A549 (cell line): Measurements from ENCODE around the gene PCDHA13. TPM values are rescaled to one million over a fixed set of nuclear protein-coding genes. Genes with fewer than 3 reads are reported as not detected.

Source experiments
- ATAC-seq, 2 experiments: fragments of 200-7000 bp in 1 of 2; fragments of >200 bp in 1 of 2; cut with Nextera tagmentation in 1 of 2; cut with Tn5 transposase in 1 of 2; 3 replicates each; pipeline versions ENCODE4 v1.8.0 to v1.9.1; 2018 to 2020; ENCODE audit warnings: mild to moderate bottlenecking in 1 of 2, moderate library complexity in 1 of 2
- CTCF ChIA-PET: fragments of 300-600 bp; sonication (Branson Sonifier 250); formaldehyde crosslinking; extraction: SDS; loops from one replicate; lab custom pipeline; 2021; ENCODE audit warnings: antibody characterized with exemption, inconsistent platforms; lab: Yijun Ruan, JAX
- POLR2A ChIA-PET: fragments of 350-600 bp; formaldehyde crosslinking; extraction: SDS; loops from one replicate; lab custom pipeline; 2021; ENCODE audit warnings: antibody characterized with exemption, inconsistent platforms; lab: Yijun Ruan, JAX
- DNase-seq, 2 experiments: peaks; one replicate each; pipeline versions ENCODE4 v3.0.0 to v3.0.0-alpha.2; 2011 to 2016; ENCODE audit warnings: low read depth in 1 of 2, low spot score in 1 of 2
- FAIRE-seq: peaks from 2 replicates; lab custom pipeline; 2011; peaks lifted over from hg19 to GRCh38; lab: Jason Lieb, UNC
- H3K27ac ChIP-seq, 2 experiments: fragments of >200 bp; sonication (Bioruptor Twin); formaldehyde crosslinking; 3 replicates each; pipeline ENCODE4 v1.5.1; 2016 to 2017
- H3K4me1 ChIP-seq: fragments of >200 bp; sonication (Bioruptor Twin); formaldehyde crosslinking; 3 replicates; pipeline ENCODE4 v1.6.1; 2016
- H3K4me2 ChIP-seq: fragments of >200 bp; sonication (Bioruptor Twin); formaldehyde crosslinking; 3 replicates; pipeline ENCODE4 v1.6.1; 2016
- H3K4me3 ChIP-seq: fragments of >200 bp; sonication (Bioruptor Twin); formaldehyde crosslinking; 3 replicates; pipeline ENCODE4 v1.5.1; 2016
- H3K9me3 ChIP-seq: fragments of >200 bp; sonication (Bioruptor Twin); formaldehyde crosslinking; 3 replicates; pipeline ENCODE4 v1.6.1; 2016
- BHLHE40 ChIP-seq: IDR thresholded peaks from 2 replicates; pipeline ENCODE4 v1.6.1; 2012; ENCODE audit warnings: low read depth, low read length, inconsistent platforms
- CBX2 ChIP-seq: fragments of 200-600 bp; sonication (generic); IDR thresholded peaks from 2 replicates; pipeline ENCODE4 v1.6.1; 2016; ENCODE audit warnings: low read depth, mild to moderate bottlenecking, borderline replicate concordance
- CBX8 ChIP-seq: fragments of 200-600 bp; sonication (generic); IDR thresholded peaks from 2 replicates; pipeline ENCODE4 v1.6.1; 2016
- CHD2 ChIP-seq: fragments of 150-350 bp; IDR thresholded peaks from 2 replicates; pipeline ENCODE4 v1.6.1; 2014; ENCODE audit warnings: low read length; ENCODE audit not compliant: partially characterized antibody
- EHF ChIP-seq: fragments of 250-450 bp; sonication (Bioruptor Pico); IDR thresholded peaks from 2 replicates; pipeline ENCODE4 v1.5.0; 2020; ENCODE audit warnings: mild to moderate bottlenecking
- EHMT2 ChIP-seq: fragments of 200-600 bp; sonication (generic); IDR thresholded peaks from 2 replicates; pipeline ENCODE4 v1.6.1; 2016; ENCODE audit warnings: antibody characterized with exemption, low read depth, mild to moderate bottlenecking, moderate library complexity
- EP300 ChIP-seq, 2 experiments: fragments of >200 bp; sonication (Bioruptor Twin); formaldehyde crosslinking; IDR thresholded peaks; 2 replicates in 1 of 2; 3 replicates in 1 of 2; pipeline ENCODE4 v1.6.1; 2016 to 2017
- FOXS1 ChIP-seq: fragments of 250-450 bp; sonication (Bioruptor Pico); IDR thresholded peaks from 2 replicates; pipeline ENCODE4 v1.5.0; 2020; ENCODE audit warnings: mild to moderate bottlenecking, moderate library complexity
- GATA3 ChIP-seq: IDR thresholded peaks from 2 replicates; pipeline ENCODE4 v1.6.1; 2012; ENCODE audit warnings: borderline replicate concordance
- HDAC2 ChIP-seq: fragments of 200-600 bp; sonication (generic); IDR thresholded peaks from 2 replicates; pipeline ENCODE4 v1.6.1; 2016
- HOXA7 ChIP-seq: fragments of 250-450 bp; sonication (Bioruptor Pico); IDR thresholded peaks from 2 replicates; pipeline ENCODE4 v1.5.0; 2020; ENCODE audit warnings: mild to moderate bottlenecking, moderate library complexity
- KDM1A ChIP-seq: fragments of 200-600 bp; sonication (generic); IDR thresholded peaks from 2 replicates; pipeline ENCODE4 v1.6.1; 2016; ENCODE audit warnings: low read depth, mild to moderate bottlenecking
- KDM5A ChIP-seq: fragments of 200-600 bp; sonication (generic); IDR thresholded peaks from 2 replicates; pipeline ENCODE4 v1.6.1; 2016; ENCODE audit warnings: antibody characterized with exemption, mild to moderate bottlenecking
- MAFK ChIP-seq: fragments of 450-650 bp; IDR thresholded peaks from 2 replicates; pipeline ENCODE4 v1.6.1; 2014; ENCODE audit not compliant: partially characterized antibody
- MAZ ChIP-seq: fragments of 150-350 bp; IDR thresholded peaks from 2 replicates; pipeline ENCODE4 v1.6.1; 2014; ENCODE audit warnings: antibody characterized with exemption, low read depth, low read length, borderline replicate concordance
- NFE2L2 ChIP-seq: fragments of 150-350 bp; conservative IDR thresholded peaks from 2 replicates; pipeline ENCODE4 v1.6.1; 2014; ENCODE audit warnings: low read length
- NR3C1 ChIP-seq: fragments of >200 bp; sonication (Bioruptor Twin); formaldehyde crosslinking; IDR thresholded peaks from 3 replicates; pipeline ENCODE4 v1.6.1; 2017
- PBX3 ChIP-seq: IDR thresholded peaks from 2 replicates; pipeline ENCODE4 v1.6.1; 2012
- PHF8 ChIP-seq: fragments of 200-600 bp; sonication (generic); IDR thresholded peaks from 2 replicates; pipeline ENCODE4 v1.6.1; 2016; ENCODE audit warnings: low read depth, mild to moderate bottlenecking, antibody characterized with exemption, moderate library complexity, borderline replicate concordance
- POLR2AphosphoS2 ChIP-seq: conservative IDR thresholded peaks from 2 replicates; pipeline ENCODE4 v1.6.1; 2012; ENCODE audit warnings: low read length, improper control_type of control experiment, inconsistent platforms
- RARB ChIP-seq: fragments of 250-450 bp; sonication (Bioruptor Pico); IDR thresholded peaks from 2 replicates; pipeline ENCODE4 v1.8.0; 2021; ENCODE audit warnings: mild to moderate bottlenecking, moderate library complexity
- RCOR1 ChIP-seq: fragments of 150-350 bp; IDR thresholded peaks from 2 replicates; pipeline ENCODE4 v1.6.1; 2014; ENCODE audit warnings: antibody characterized with exemption, low read length, low read depth
- REST ChIP-seq: fragments of 200-600 bp; sonication (generic); IDR thresholded peaks from 2 replicates; pipeline ENCODE4 v1.6.1; 2016; ENCODE audit warnings: antibody characterized with exemption, mild to moderate bottlenecking, moderate library complexity
- RFX5 ChIP-seq: fragments of 450-650 bp; IDR thresholded peaks from 2 replicates; pipeline ENCODE4 v1.7.1; 2014; ENCODE audit warnings: antibody characterized with exemption, mild to moderate bottlenecking, moderate library complexity
- RNF2 ChIP-seq: fragments of 200-600 bp; sonication (generic); IDR thresholded peaks from 2 replicates; pipeline ENCODE4 v1.6.1; 2016; ENCODE audit warnings: low read depth, mild to moderate bottlenecking, antibody characterized with exemption, moderate library complexity, borderline replicate concordance
- SMC3 ChIP-seq: fragments of >200 bp; sonication (Bioruptor Twin); formaldehyde crosslinking; IDR thresholded peaks from 3 replicates; pipeline ENCODE4 v1.6.1; 2018; ENCODE audit warnings: inconsistent platforms
- TFCP2L1 ChIP-seq: fragments of 250-450 bp; sonication (Bioruptor Pico); IDR thresholded peaks from 2 replicates; pipeline ENCODE4 v1.5.0; 2021; ENCODE audit warnings: mild to moderate bottlenecking
- TP53 ChIP-seq: fragments of 250-450 bp; sonication (Bioruptor Pico); IDR thresholded peaks from 2 replicates; pipeline ENCODE4 v1.5.0; 2021; ENCODE audit warnings: mild to moderate bottlenecking, moderate library complexity
- USF2 ChIP-seq: fragments of 450-650 bp; IDR thresholded peaks from 2 replicates; pipeline ENCODE4 v1.6.1; 2014; ENCODE audit warnings: antibody characterized with exemption
- ZC3H11A ChIP-seq: fragments of 450-650 bp; IDR thresholded peaks from 2 replicates; pipeline ENCODE4 v1.6.1; 2014; ENCODE audit warnings: antibody characterized with exemption, mild to moderate bottlenecking
- ZFP36 ChIP-seq: fragments of 450-650 bp; IDR thresholded peaks from 2 replicates; pipeline ENCODE4 v1.6.1; 2014; ENCODE audit warnings: borderline replicate concordance; ENCODE audit not compliant: partially characterized antibody
- ZSCAN20 ChIP-seq: fragments of 250-450 bp; sonication (Bioruptor Pico); IDR thresholded peaks from 2 replicates; pipeline ENCODE4 v1.8.0; 2022; ENCODE audit warnings: mild to moderate bottlenecking, moderate library complexity
- WGBS: methylation state at CpG from one replicate; pipeline ENCODE4 v1.1.6; 2017; ENCODE audit errors: missing lambda C conversion rate; 5-methylcytosine and 5-hydroxymethylcytosine counted together
- polyA plus RNA-seq, 4 experiments: library from polyadenylated mRNA; depleted of rRNA in 3 of 4; stranded (reverse); fragments of >200 nt; fragmentation: RNase III in 1 of 4; extraction: RNeasy Plus Mini Kit Qiagen cat#74134 plus additional on column Dnase treatment in 1 of 4; gene quantifications; 2 replicates in 3 of 4; 3 replicates in 1 of 4; pipeline ENCODE4 v1.2.3, GENCODE V29; 2011 to 2017

The PCDHA13 gene
- polyA plus RNA-seq, 2 of the 4 experiments (the other 2 are of a cell fraction), result 0.14 TPM; not detected in 1

GRCh38 chr5:140883927-140884697 lies 2.2 kb downstream of the PCDHA13 start:
- Histone ChIP-seq H3K27ac (no peak overlapping the region), H3K9me3 (peaks cover 4% of the 10 kb centered on the region; the same call in 2 of the 3 replicates), H3K4me3 (no peak overlapping the region), H3K4me1 (no peaks in the 10 kb centered on the region)
- CTCF ChIA-PET, result interaction anchor here (0.6 to 1.3 kb wide), 3 partner anchors 8 to 15 kb away, joined by 3 read pairs; no protein-coding TSS in a partner anchor
- FAIRE-seq (no peak), ATAC-seq (no peak), DNase-seq (no peak)
- POLR2A ChIA-PET, result no interaction called here
- WGBS, result 90% methylated on average over 68 of the region's 79 CpGs
- TF ChIP-seq FOXS1 (no peak), RNF2 (no peak), MAZ (no peak), NR3C1 (no peak), TFCP2L1 (no peak), EHMT2 (no peak), ZFP36 (no peak), TP53 (CRISPR knock-in tag) (no peak), POLR2AphosphoS2 (no peak), ZSCAN20 (CRISPR knock-in tag) (no peak), RFX5 (no peak), EP300 (IDR thresholded peaks at IDR 0.05) (no peak), PBX3 (no peak), CBX2 (no peak), NFE2L2 (no peak), PHF8 (no peak)
- TF ChIP-seq, all 56 proteins: peak for 0
- H3K4me2 ChIP-seq, result no peak overlapping the region

- FAIRE-seq (no peak), DNase-seq (no peak), ATAC-seq (no peak)
- H3K27ac ChIP-seq, result no peak overlapping the region
- ChIA-PET POLR2A (no interaction called here), CTCF (interaction anchor here (0.6 to 2.7 kb wide), 4 partner anchors 10 to 109 kb away, joined by 3 to 12 read pairs (median 3); partner anchors contain the start of genes PCDHA4 and PCDHAC1)
- 21% methylated on average over 1 of the region's 1 CpG for WGBS
- H3K9me3 ChIP-seq, result no peaks in the 10 kb centered on the region
- H3K4me1 ChIP-seq, result no peaks in the 10 kb centered on the region
- no peak overlapping the region for H3K4me2 ChIP-seq
- H3K4me3 ChIP-seq, result no peak overlapping the region
- TF ChIP-seq GATA3 (no peak), PHF8 (no peak), CBX8 (no peak), RCOR1 (no peak), NFE2L2 (no peak), BHLHE40 (no peak), ZC3H11A (no peak), HOXA7 (no peak), HDAC2 (no peak), USF2 (no peak), KDM1A (no peak), MAFK (no peak), EHF (no peak), CHD2 (no peak), KDM5A (no peak), PBX3 (no peak), REST (no peak), SMC3 (no peak), RARB (no peak)
Observed at GRCh38 chr5:140916325-140916724, 34.4 kb downstream of the PCDHA13 start.
